Ramos (cell line): ENCODE results near the gene ZNF439.
"Not testable (repeated sequence)": the region's sequence is repeated elsewhere in the genome, so short reads cannot be mapped to it uniquely, and the experiment has no call there.

ENCODE experiments used
- in situ Hi-C: fragments of 300-500 bp; cut with MboI; formaldehyde crosslinking; loops from one replicate; pipeline ENCODE4 v1.14.3; 2022; ENCODE audit warnings: low sequenced_read_pairs; ENCODE audit not compliant: unreplicated experiment

ZNF439 gene

DNA sequence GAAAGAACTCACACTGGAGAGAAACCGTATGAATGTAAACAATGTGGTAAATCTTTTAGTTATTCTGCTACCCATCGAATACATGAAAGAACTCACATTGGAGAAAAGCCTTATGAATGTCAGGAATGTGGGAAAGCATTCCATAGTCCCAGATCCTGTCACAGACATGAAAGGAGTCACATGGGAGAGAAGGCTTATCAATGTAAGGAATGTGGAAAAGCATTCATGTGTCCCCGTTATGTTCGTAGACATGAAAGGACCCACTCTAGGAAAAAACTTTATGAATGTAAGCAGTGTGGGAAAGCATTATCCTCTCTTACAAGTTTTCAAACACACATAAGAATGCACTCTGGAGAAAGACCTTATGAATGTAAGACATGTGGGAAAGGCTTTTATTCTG, 19.2 kb downstream of the ZNF439 start:
- in situ Hi-C loops: not testable (repeated sequence)

- in situ Hi-C loops: no loop called here
These were observed 19.7 kb downstream of the ZNF439 start for GRCh38 chr19:11868188-11868587.

- in situ Hi-C loops: no loop called here
These were observed 24.1 kb downstream of the ZNF439 start for GRCh38 chr19:11872624-11873023.

- in situ Hi-C loops: no loop called here
These were observed 25.2 kb downstream of the ZNF439 start for GRCh38 chr19:11873762-11874161.

DNA sequence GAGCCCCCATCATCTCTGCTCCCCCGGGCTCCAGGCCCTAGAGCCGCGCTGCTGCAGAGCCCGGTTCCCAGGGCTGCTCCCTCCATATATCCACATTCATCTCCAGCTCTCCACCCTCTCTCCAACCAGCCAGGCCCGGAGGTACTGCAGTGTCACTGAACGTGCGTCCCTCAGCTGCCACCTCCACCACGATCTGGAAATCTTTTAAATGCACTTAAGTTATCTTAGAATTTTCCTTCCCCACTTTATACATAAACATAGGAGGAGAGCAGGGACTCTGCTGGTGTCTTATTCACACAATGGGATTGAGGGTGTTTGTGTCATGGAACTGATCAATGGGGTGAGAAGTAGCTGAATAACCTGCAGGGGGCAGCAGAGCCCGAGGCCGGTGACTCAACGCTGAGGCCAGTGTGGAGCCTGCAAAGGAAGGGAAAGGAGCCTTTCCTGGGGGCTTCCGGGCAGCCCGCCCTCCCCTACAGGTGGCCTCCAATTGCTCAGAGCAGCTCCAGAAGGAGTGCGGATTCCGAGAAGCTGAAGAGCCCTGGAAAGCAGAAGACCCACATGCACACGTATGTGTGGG, 31.3 kb downstream of the ZNF439 start:
- in situ Hi-C loops: loop anchor here (5.0 kb wide), 1 partner anchor 263 kb away; the partner anchor contains the start of gene ZNF20

- in situ Hi-C loops: loop anchor here (5.0 kb wide), 1 partner anchor 262 kb away; the partner anchor contains the start of gene ZNF20
These were observed 32.1 kb downstream of the ZNF439 start for GRCh38 chr19:11880598-11880997.

DNA sequence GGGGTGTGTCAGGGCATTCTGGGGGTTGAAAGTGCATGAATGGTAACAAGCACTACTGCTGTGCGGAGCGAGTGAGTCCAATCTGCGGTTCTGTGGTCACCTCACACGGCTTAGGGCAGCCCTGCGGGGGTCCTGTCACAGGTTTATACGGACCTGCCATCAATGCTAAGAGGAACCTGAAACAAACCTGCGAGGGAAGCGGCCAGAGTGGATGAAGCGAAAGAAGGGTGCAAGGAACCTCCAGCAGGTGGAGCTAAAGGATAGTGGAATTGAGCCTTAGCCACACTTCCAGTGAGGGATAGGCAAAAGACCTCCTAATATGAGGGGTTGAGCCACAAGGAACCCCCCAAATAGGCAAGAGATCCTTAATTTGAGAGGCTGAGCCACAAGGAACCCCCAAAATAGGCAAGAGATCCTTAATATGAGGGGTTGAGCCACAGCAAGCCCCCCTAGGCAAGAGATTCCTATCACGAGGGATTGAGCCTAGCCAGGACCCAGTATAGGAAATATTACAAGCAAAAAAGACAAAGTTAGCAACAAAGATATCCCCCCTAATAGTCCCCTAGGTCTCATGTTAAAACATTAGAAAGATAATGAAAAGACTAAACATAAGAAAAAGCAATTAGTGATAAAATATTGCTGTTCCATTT, 32.8 kb downstream of the ZNF439 start:
- in situ Hi-C loops: loop anchor here (5.0 kb wide), 1 partner anchor 261 kb away; the partner anchor contains the start of gene ZNF20

- in situ Hi-C loops: loop anchor here (5.0 kb wide), 1 partner anchor 260 kb away; the partner anchor contains the start of gene ZNF20
These were observed 34.1 kb downstream of the ZNF439 start for GRCh38 chr19:11882606-11883005.

GRCh38 chr19:11887234-11887610, 38.7 kb downstream of the ZNF439 start:
- in situ Hi-C loops: no loop called here

DNA sequence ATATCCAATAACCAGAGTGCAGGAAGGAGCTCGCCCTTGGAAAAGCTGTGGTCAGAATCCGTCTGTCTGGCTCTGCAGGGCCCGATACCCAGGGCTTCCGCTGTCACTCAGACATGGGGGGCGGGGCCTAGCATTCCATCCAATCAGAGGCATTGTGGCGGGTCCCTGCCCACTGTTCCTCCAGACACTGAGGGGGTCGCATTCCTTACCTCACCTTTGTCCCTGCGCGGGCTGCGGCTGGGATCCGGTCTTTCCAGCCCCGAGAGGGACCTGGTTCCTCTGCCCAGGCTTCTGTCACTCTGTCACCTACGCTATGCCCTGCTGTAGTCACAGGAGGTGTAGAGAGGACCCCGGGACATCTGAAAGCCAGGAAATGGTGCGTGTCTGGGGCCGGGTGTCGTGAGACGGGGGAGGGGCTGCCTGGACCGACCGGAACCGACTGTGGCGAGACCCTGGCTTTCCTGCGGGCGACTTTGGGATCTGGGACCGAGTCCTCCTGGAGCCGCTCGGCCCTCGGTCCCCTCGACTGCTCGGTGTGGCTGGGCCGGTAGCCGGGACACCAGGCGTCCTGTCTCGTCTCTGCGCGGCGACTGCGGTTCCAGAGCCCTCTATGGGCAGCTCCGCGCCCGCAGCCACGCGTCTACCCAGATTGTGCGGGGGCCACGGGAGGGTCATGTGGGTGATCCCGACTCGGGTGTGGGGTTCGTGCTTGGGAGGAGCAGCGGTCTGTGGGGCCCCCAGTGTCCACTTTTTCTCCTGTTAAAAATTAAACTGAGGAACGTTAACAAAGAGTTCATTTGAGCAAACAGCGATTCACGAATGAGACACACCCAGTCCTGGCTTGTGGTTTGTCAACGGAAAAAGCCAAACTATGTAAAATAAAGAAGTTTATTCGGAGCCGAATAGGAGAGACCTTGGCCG, 39.3 kb downstream of the ZNF439 start, which contains the start of gene ZNF69:
ZNF69 (plus strand) TSS at position 172 of the 921 bp plus-strand sequence; CDS start at position 314, 142 bp downstream.
- in situ Hi-C loops: no loop called here

DNA sequence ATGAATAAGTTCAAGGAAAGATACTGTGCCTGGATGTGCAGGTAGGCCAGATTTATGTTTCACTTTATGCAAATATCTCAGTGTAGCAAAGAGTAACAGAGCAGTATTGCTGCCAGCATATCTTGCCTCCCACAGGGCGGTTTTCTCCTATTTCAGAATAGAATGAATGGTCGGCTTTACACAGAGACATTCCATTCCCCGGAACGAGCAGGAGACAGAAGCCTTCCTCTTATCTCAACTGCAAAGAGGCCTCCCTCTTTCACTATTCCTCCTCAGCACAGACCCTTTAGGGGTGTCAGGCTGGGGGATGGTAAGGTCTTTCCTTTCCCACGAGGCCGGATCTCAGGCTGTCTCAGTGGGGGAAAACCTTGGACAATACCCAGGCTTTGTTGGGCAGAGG, 41.4 kb downstream of the ZNF439 start:
- in situ Hi-C loops: not testable (repeated sequence)

- in situ Hi-C loops: no loop called here
These were observed 42.1 kb downstream of the ZNF439 start for GRCh38 chr19:11890634-11891033.

GRCh38 chr19:11894851-11895250, 46.3 kb downstream of the ZNF439 start:
- in situ Hi-C loops: no loop called here

DNA sequence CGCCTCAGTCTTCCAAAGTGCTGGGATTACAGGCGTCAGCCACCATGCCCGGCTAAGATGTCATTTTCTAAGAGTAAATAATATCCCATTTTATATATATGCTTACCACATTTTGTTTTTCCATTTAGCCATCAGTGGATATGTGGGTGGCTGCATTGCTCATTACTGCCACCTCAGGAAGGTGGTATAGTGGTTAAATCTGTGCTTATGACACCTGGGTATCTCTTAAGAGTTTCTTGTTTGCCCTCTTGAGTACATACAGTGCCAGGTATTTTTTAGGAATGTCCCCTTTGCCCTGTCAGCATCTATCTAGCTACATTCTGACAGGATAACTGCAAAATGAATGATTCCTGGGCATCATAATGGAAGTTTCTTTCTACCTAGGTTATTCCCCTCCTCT, 53.7 kb downstream of the ZNF439 start:
- in situ Hi-C loops: no loop called here

- in situ Hi-C loops: no loop called here
These were observed 57.4 kb downstream of the ZNF439 start for GRCh38 chr19:11905928-11906327.

- in situ Hi-C loops: not testable (repeated sequence)
These were observed 63.4 kb downstream of the ZNF439 start for GRCh38 chr19:11911937-11912336.

GRCh38 chr19:11914417-11915051, 66.0 kb downstream of the ZNF439 start:
- in situ Hi-C loops: not testable (repeated sequence)
